ENCODE data around the gene MED7.

DNA sequence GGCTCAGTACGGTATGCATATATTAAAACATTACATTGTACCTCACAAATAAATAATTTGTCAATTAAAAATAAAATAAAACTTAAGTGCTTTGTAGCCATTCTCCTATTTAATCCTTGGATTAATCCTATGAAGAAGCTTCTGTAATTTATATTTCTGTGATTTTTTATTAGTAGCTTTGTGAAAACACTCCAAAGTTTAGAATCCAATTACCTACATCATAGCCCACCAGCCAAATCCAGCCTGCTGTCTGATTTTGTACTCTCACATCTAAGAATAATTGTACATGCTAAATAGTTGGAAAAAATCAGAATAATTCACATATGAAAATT lies 10.4 kb downstream of the MED7 start:
- TF ChIP-seq, protein P1, sequence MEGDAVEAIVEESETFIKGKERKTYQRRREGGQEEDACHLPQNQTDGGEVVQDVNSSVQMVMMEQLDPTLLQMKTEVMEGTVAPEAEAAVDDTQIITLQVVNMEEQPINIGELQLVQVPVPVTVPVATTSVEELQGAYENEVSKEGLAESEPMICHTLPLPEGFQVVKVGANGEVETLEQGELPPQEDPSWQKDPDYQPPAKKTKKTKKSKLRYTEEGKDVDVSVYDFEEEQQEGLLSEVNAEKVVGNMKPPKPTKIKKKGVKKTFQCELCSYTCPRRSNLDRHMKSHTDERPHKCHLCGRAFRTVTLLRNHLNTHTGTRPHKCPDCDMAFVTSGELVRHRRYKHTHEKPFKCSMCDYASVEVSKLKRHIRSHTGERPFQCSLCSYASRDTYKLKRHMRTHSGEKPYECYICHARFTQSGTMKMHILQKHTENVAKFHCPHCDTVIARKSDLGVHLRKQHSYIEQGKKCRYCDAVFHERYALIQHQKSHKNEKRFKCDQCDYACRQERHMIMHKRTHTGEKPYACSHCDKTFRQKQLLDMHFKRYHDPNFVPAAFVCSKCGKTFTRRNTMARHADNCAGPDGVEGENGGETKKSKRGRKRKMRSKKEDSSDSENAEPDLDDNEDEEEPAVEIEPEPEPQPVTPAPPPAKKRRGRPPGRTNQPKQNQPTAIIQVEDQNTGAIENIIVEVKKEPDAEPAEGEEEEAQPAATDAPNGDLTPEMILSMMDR (IDR thresholded peaks at IDR 0.05; ENCODE audit: insufficient read depth, low read depth, low read length) = no peak
- TF ChIP-seq EZH2 (IDR thresholded peaks at IDR 0.05; ENCODE audit: insufficient read depth, low read length) = no peak
